ENCODE measurements around the gene PCYT1A.

- no peak for TF ChIP-seq POLR2A (IDR thresholded peaks at IDR 0.05; ENCODE audit: low read depth, low read length)
- TF ChIP-seq POLR2AphosphoS5 (IDR thresholded peaks at IDR 0.05; ENCODE audit: low read depth, low read length) = no peak
- TF ChIP-seq TAF1 (IDR thresholded peaks at IDR 0.05; ENCODE audit: low read depth, low read length) = no peak
- TF ChIP-seq POU2F2 (IDR thresholded peaks at IDR 0.05; ENCODE audit: low read depth, low read length) = no peak
Measured at GRCh38 chr3:196180346-196180745, 107.2 kb downstream of the PCYT1A start.
